Posterior vena cava (tissue), 2 donors: ENCODE data around the gene ELK3. TPM values are rescaled to one million over a fixed set of nuclear protein-coding genes. Genes with fewer than 3 reads are reported as not detected.

Source experiments
- DNase-seq: peaks from one replicate; pipeline ENCODE4 v3.0.0-alpha.2; 2020; ENCODE audit warnings: low spot score
- intact Hi-C, 2 donors: fragments of 100-400 bp; cut with DNase I; formaldehyde crosslinking; loops; one replicate each; pipeline versions ENCODE4 v1.14.1 to v1.14.2; 2022 to 2023
- total RNA-seq, 2 donors: library from RNA; stranded (reverse); fragmentation: NEBNext Ultra II Directional; extraction: Animal tissue kit (Norgen Biotek cat#: 25700); gene quantifications; one replicate each; pipeline ENCODE4 v1.2.1, GENCODE V29; 2021
- donor health status: DM: yes; HTN: yes; CAD: no.
- donor health status: DM: yes; HTN: yes; CAD: no.

Gene ELK3
- total RNA-seq, 2 donors from 2014 or later = 60.6 to 77.3 TPM

GRCh38 chr12:96185914-96186313 is 8.3 kb upstream of the ELK3 start:
- intact Hi-C loops = no loop called here
- no peak for DNase-seq

- intact Hi-C loops = no loop called here
- DNase-seq = no peak
These were observed 7.4 kb upstream of the ELK3 start for GRCh38 chr12:96186607-96187301.

DNA sequence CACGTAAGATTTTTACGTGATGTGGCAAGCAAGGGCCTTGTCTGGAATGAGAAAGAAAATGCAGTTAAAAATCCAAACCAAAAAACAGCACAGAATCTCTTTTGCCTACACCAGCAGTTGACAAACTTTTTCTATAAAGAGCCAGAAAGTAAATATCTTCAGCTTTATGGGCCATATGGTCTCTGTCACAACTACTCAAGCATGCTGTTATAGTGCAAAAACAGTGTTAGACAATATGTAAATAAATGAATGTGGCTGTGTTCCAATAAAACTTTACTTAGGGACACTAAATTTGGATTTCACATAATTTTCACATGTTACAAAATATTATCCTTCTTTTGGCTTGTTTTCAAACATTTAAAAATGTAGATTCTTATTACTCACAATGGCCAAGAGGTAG is 6.2 kb upstream of the ELK3 start:
- DNase-seq = no peak
- intact Hi-C loops = no loop called here

DNA sequence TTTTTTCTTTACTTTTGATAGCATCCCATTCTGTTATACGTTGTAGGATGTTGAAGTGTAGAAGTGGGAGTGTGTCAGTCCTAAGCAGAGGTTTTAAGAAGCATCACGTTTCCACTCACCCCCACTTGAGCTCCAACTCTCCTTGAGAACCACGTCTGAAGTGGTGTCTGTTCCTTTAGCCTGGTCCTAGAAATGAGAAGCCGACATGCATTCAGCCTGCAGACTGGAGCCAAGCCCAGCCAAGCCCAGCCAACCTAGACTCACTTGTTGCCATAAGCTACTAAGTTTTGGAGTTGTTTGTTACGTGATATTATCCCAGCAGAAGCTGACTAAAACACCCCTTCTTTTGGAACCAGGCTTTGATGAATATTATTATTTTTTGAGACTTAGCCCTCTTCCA is 4.4 kb upstream of the ELK3 start:
- DNase-seq = no peak
- intact Hi-C loops = no loop called here

GRCh38 chr12:96190413-96191108 is 3.6 kb upstream of the ELK3 start:
- no peak for DNase-seq
- intact Hi-C loops = no loop called here

DNA sequence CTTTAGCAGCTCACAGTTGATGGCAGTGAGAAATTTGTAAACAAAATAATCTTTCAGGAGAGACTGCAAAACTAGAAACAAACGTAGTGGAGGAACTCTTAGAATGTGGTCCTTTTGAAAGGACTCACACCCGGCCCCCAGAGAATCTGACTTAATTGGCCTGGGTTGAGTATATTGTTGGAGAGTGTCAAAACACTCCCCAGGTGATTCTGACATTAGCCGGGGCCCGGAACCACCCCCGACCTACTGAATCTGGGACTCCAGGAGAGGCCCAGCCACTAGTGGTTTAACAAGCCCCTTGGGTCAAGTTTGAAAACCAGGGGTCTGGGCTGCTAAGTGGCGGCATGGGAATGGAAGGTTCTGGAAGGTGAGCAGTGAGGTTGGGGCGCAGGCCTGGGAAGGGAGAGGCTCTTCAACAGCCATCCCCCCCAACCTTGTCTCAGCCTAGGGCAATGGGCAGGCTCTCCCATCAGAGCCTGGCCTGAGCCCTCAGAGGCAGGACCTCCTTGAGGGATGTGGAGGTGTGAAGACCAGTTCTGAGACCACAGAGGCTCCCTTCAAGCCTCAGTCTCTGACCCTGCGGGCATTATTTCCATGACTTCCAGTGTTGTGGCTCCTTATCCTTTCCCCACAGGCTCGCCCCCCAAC is 1.1 kb upstream of the ELK3 start:
- no peak for DNase-seq
- intact Hi-C loops = no loop called here

GRCh38 chr12:96194576-96194889 is 358 bp downstream of the ELK3 start:
- DNase-seq = no peak
- intact Hi-C loops = no loop called here

DNA sequence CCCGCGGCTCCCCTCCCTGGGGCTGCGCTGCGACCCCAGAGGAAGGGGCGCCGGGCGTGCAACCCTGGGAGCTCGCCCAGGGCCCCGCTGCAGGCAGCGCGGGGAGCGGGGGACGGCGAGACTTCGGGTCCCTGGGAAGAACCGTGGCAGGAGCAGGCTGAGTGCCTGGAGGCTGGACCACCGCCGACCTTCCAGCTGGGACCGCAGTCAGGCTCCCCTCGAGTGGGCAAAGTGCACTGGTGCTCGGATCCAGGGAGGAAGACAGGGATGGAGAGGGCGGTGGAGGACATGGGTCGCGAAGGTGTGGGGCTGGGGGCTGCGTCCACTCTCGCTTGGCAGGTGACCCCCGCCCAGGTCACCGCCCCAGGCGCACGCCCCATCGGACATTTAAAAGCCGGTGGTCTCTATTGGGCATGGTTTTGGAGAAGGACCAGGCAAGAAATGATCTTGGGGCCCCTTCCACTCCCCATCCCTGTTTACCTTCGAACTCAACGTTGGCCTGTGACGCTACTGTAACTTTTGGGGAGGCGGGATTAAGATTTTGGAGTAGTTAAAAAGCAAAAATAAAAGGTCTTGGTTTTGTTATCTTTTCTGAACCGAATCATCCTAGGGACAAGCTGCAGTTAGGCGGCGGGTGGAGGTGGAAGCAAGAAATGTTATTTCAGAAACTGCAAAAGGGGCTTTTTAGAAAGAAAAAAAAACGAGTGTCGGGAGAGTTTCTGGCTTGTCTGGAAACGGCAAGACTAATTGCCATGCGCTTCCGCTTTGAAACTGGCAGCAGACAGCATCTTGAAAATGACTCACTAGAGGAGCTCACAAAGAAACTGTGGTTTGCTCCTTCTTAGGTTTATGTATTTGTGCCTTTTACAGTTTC is 1.0 kb downstream of the ELK3 start:
- intact Hi-C loops = no loop called here
- DNase-seq = no peak

- no peak for DNase-seq
- intact Hi-C loops = no loop called here
These were observed 1.8 kb downstream of the ELK3 start for GRCh38 chr12:96195845-96196451.

DNA sequence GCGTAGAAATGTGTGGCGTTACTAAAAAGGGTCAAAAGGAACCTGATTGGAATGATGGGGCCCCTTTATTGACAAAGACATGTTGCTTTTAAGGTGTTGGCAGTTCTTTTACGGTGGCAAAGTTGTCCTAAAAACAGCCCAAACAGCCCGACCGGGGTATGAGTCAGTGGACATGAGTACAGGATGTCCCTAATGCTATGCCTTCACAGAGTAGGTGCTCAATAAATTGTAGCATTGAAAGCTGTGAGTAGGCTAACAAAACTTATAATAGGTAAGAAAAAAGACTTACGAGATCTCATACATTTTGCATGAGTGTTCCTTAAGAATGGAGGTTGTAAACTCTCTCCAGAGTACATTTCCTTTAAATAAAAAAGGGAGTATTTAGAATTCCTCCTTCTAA is 2.6 kb downstream of the ELK3 start:
- DNase-seq = no peak
- intact Hi-C loops = no loop called here

DNA sequence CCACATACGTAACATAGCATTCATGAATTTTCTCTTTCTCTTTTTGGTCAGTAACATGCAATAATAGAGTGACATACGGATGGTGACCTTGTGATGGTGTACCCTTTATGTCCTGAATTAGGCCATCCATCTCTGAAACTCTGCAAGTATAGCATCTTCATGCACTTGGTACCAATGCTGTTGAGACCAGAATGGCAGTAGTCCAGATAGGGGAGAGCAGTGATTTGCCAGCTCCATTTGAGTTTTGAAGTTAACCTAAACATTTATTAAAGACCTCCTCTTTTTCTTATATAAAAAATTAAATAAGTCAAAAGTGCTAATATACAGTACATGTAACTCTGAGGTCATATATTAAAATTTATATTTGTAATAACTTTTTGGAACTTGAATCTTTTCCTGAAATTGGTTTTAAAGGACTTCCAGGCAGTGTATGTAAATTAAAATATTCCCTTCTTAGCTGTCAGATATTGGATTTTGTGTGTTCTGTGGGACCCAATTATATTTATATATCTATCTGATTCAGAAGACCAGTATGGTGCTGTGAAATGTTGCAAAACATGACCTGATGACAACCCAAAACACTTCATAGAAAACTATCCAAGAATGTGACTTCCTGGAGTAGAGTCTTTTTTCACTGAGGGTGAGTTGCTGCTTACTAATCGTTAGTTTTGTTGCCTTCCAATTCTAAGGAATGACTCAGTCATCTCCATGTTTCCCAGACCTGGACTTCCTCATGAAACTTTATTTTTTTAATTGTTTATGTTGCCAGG is 3.5 kb downstream of the ELK3 start:
- intact Hi-C loops = no loop called here
- no peak for DNase-seq

DNA sequence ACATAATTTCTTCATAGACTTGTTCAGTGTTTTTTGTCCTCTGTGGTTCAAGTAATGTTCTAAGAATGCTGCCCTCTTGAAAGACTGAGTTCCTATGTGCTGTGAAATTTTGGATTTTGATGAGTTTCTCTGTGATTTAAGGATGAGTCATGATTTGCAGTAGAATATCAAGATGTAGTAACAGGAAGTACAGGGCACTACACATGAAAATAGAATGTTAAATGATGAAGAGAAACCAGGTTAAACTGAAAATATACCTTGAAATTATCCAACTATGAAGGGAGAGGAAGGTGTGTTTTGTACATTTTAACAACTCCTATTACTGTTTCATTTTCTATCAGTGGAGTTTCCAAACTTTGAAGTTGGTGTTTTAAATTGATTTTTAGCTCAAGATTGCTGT is 4.8 kb downstream of the ELK3 start:
- intact Hi-C loops = no loop called here
- DNase-seq = no peak

DNA sequence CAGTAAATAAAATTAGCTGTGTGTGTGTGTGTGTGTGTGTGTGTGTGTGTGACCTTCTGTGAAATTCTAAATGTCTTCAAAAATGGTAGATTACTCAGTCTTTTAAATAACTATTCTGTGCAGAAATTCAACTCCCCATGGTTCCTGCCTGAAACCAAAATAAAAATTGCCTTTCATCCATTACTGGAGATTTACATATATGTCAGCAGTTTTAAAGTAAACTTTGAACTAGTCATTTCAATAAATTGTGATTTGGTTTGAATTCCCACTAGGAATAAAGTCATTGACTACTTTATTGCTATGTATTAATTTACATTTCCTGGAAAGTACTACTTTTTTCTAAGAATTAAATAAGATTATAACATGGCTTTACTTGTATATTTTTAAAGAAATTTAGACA is 5.3 kb downstream of the ELK3 start:
- no peak for DNase-seq

GRCh38 chr12:96201272-96202227 is 7.4 kb downstream of the ELK3 start:
- no peak for DNase-seq
- intact Hi-C loops = no loop called here

More for the DNA sequence above, 5.3 kb downstream of the ELK3 start:
- intact Hi-C loops = no loop called here

DNA sequence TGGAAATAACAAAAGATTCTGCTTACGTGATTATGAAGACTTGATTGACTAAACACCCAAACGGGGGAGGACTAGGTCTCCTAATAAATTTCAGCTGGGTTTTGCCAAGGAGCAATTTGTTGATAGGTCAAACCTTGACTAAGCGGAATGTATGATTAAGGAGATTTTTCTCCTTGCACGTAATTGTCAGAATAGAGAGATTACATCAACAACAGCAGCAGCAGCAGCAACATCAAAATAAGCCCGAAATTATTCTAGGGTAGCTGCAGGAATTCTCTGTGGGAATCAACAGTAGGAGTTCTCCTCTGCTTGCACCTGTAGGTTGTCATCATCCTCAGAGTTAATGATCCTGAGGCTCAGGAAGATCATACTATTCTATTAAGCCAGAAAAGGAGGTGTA is 10.2 kb downstream of the ELK3 start:
- intact Hi-C loops = no loop called here
- DNase-seq = no peak

GRCh38 chr12:96205908-96206307 is 11.7 kb downstream of the ELK3 start:
- intact Hi-C loops = loop anchor here in 1 of 2 donors (5.0 kb wide), 1 partner anchor 549 kb away; no protein-coding TSS in a partner anchor

GRCh38 chr12:96206936-96207662 is 12.9 kb downstream of the ELK3 start:
- intact Hi-C loops = loop anchor here in 1 of 2 donors (5.0 kb wide), 1 partner anchor 550 kb away; no protein-coding TSS in a partner anchor
- no peak for DNase-seq

More at GRCh38 chr12:96205908-96206307, 11.7 kb downstream of the ELK3 start:
- no peak for DNase-seq
